SK-N-SH (cell line): ENCODE measurements around the gene UBE2E1. TPM values are rescaled to one million over a fixed set of nuclear protein-coding genes. Genes with fewer than 3 reads are reported as not detected.

ENCODE experiments used
- CTCF ChIA-PET: fragments of 300-600, 350-600 bp; formaldehyde crosslinking; extraction: SDS; loops from one replicate; lab custom pipeline; 2021; lab: Yijun Ruan, JAX
- POLR2A ChIA-PET: fragments of 350-600 bp; sonication (Branson Sonifier 250); formaldehyde crosslinking; extraction: SDS; loops from one replicate; lab custom pipeline; 2020; ENCODE audit warnings: antibody characterized with exemption, inconsistent platforms; lab: Yijun Ruan, JAX
- DNase-seq: peaks from one replicate; pipeline ENCODE4 v3.0.0; 2012
- H2AFZ ChIP-seq: fragments of 200-600 bp; sonication (generic); 2 replicates; pipeline ENCODE4 v1.8.1; 2016; ENCODE audit warnings: antibody characterized with exemption, mild to moderate bottlenecking, low read depth
- H3F3A ChIP-seq: fragments of 200-600 bp; sonication (generic); replicated peaks from 2 replicates; pipeline ENCODE3; 2016; ENCODE audit warnings: antibody characterized with exemption, mild to moderate bottlenecking; ENCODE audit not compliant: insufficient read depth
- H3K27ac ChIP-seq, 2 experiments: fragments of 200-500 bp in 1 of 2; fragments of 200-600 bp in 1 of 2; sonication (Bioruptor generic) in 1 of 2; sonication (generic), shearing (Covaris generic) in 1 of 2; 2 replicates each; pipeline versions ENCODE4 v1.5.1 to v1.6.1; 2014 to 2016; ENCODE audit warnings: low read depth in 2 of 2, inconsistent platforms in 1 of 2, low read length in 1 of 2, mild to moderate bottlenecking in 1 of 2, mixed read lengths in 1 of 2
- H3K27me3 ChIP-seq: fragments of 200-600 bp; sonication (generic), shearing (Covaris generic); 2 replicates; pipeline ENCODE4 v1.6.1; 2016; ENCODE audit warnings: mixed run types; ENCODE audit not compliant: insufficient read depth
- H3K36me3 ChIP-seq, 2 experiments: fragments of 200-500 bp in 1 of 2; fragments of 200-600 bp in 1 of 2; sonication (Bioruptor generic) in 1 of 2; sonication (generic) in 1 of 2; replicated peaks in 1 of 2; 2 replicates each; pipeline versions ENCODE3 to v1.5.1; 2014 to 2016; ENCODE audit warnings: low read length in 1 of 2, mild to moderate bottlenecking in 1 of 2; ENCODE audit not compliant: insufficient read depth in 2 of 2, control insufficient read depth in 1 of 2
- H3K4me1 ChIP-seq, 2 experiments: fragments of 200-500 bp in 1 of 2; fragments of 200-600 bp in 1 of 2; sonication (Bioruptor generic) in 1 of 2; sonication (generic), shearing (Covaris generic) in 1 of 2; 2 replicates each; pipeline versions ENCODE4 v1.5.1 to v1.6.1; 2014 to 2016; ENCODE audit warnings: low read depth in 1 of 2, low read length in 1 of 2, mixed run types in 1 of 2; ENCODE audit not compliant: insufficient read depth in 2 of 2, control insufficient read depth in 1 of 2
- H3K4me2 ChIP-seq: fragments of 200-600 bp; sonication (generic), shearing (Covaris generic); 2 replicates; pipeline ENCODE4 v1.6.1; 2017; ENCODE audit warnings: mixed run types
- H3K4me3 ChIP-seq, 2 experiments: fragments of 200-500 bp in 1 of 2; fragments of 200-600 bp in 1 of 2; sonication (Bioruptor generic) in 1 of 2; sonication (generic), shearing (Covaris generic) in 1 of 2; 2 replicates each; pipeline versions ENCODE4 v1.5.1 to v1.8.1; 2014 to 2016; ENCODE audit warnings: low read depth in 2 of 2, inconsistent platforms in 1 of 2, low read length in 1 of 2, mild to moderate bottlenecking in 1 of 2, mixed read lengths in 1 of 2, moderate library complexity in 1 of 2
- H3K79me2 ChIP-seq: fragments of 200-600 bp; sonication (generic); 2 replicates; pipeline ENCODE4 v1.8.1; 2017; ENCODE audit warnings: mild to moderate bottlenecking; ENCODE audit not compliant: insufficient read depth
- H3K9ac ChIP-seq: fragments of 200-600 bp; sonication (generic); 2 replicates; pipeline ENCODE4 v1.6.1; 2017; ENCODE audit warnings: mixed run types
- H3K9me2 ChIP-seq: fragments of 200-600 bp; sonication (generic); 2 replicates; pipeline ENCODE4 v1.6.1; 2017; ENCODE audit warnings: mixed run types
- H3K9me3 ChIP-seq: fragments of 200-600 bp; sonication (generic); 2 replicates; pipeline ENCODE4 v1.6.1; 2017; ENCODE audit warnings: mixed run types, mild to moderate bottlenecking, moderate library complexity
- H4K20me1 ChIP-seq: fragments of 200-600 bp; sonication (generic); 2 replicates; pipeline ENCODE4 v1.6.1; 2017; ENCODE audit warnings: mild to moderate bottlenecking, mixed run types; ENCODE audit not compliant: insufficient read depth
- ELF1 ChIP-seq: IDR thresholded peaks from 2 replicates; pipeline ENCODE4 v1.4.0; 2012
- EP300 ChIP-seq, 2 experiments: IDR thresholded peaks; 2 replicates each; pipeline versions ENCODE4 v1.4.0 to v1.6.1; 2012; ENCODE audit warnings: borderline replicate concordance in 1 of 2, low read depth in 1 of 2, low read length in 1 of 2
- EZH2phosphoT487 ChIP-seq: fragments of 200-600 bp; sonication (generic); IDR thresholded peaks from 2 replicates; pipeline ENCODE4 v1.6.1; 2017; ENCODE audit warnings: low read depth, mixed run types, mild to moderate bottlenecking, antibody characterized with exemption, moderate library complexity, borderline replicate concordance
- NFIC ChIP-seq: IDR thresholded peaks from 2 replicates; pipeline ENCODE4 v1.4.0; 2012; ENCODE audit warnings: borderline replicate concordance
- RAD21 ChIP-seq: IDR thresholded peaks from 2 replicates; pipeline ENCODE4 v1.6.1; 2012; ENCODE audit warnings: mild to moderate bottlenecking, low read length
- RFX5 ChIP-seq: IDR thresholded peaks from 2 replicates; pipeline ENCODE4 v1.6.1; 2012; ENCODE audit warnings: mild to moderate bottlenecking, improper control_type of control experiment, low read length
- YY1 ChIP-seq: IDR thresholded peaks from 2 replicates; pipeline ENCODE4 v1.4.0; 2012; ENCODE audit warnings: low read depth, mild to moderate bottlenecking
- WGBS: methylation state at CpG from one replicate; pipeline ENCODE4 v1.1.6; 2017; ENCODE audit warnings: low lambda C conversion rate; 5-methylcytosine and 5-hydroxymethylcytosine counted together
- polyA plus RNA-seq, 3 experiments: library from polyadenylated mRNA; depleted of rRNA; stranded (reverse); fragments of >200 nt; gene quantifications; 2 replicates each; pipeline ENCODE4 v1.2.3, GENCODE V29; 2012
- TF ChIP-seq, protein P1 (sequence below): IDR thresholded peaks from 2 replicates; pipeline ENCODE4; 2012
- TF ChIP-seq, protein P2 (sequence below): fragments of 200-600 bp; sonication (generic); IDR thresholded peaks from 2 replicates; pipeline ENCODE4 v1.6.1; 2017; ENCODE audit warnings: antibody characterized with exemption, mild to moderate bottlenecking, moderate library complexity
- TF ChIP-seq, protein P3 (sequence below): fragments of 150-350 bp; IDR thresholded peaks from 2 replicates; pipeline ENCODE4 v1.6.1; 2016; ENCODE audit warnings: mild to moderate bottlenecking, low read depth, low read length
- TF ChIP-seq, protein P4 (sequence below): IDR thresholded peaks from 2 replicates; pipeline ENCODE4 v1.4.0; 2012; ENCODE audit warnings: low read depth
- TF ChIP-seq, protein P5 (sequence below): IDR thresholded peaks from 2 replicates; pipeline ENCODE4 v1.6.1; 2012; ENCODE audit warnings: mild to moderate bottlenecking, low read depth, low read length, moderate library complexity
- TF ChIP-seq, protein P6 (sequence below): IDR thresholded peaks from 2 replicates; pipeline ENCODE4 v1.4.0; 2012; ENCODE audit warnings: low read depth, borderline replicate concordance
- TF ChIP-seq, protein P7 (sequence below): fragments of 150-350 bp; IDR thresholded peaks from 2 replicates; pipeline ENCODE4 v1.6.1; 2017; ENCODE audit warnings: antibody characterized with exemption, low read length, low read depth, borderline replicate concordance

Gene UBE2E1
- polyA plus RNA-seq, 1 of the 3 experiments (the other 2 are of a cell fraction): 59.9 TPM

DNA sequence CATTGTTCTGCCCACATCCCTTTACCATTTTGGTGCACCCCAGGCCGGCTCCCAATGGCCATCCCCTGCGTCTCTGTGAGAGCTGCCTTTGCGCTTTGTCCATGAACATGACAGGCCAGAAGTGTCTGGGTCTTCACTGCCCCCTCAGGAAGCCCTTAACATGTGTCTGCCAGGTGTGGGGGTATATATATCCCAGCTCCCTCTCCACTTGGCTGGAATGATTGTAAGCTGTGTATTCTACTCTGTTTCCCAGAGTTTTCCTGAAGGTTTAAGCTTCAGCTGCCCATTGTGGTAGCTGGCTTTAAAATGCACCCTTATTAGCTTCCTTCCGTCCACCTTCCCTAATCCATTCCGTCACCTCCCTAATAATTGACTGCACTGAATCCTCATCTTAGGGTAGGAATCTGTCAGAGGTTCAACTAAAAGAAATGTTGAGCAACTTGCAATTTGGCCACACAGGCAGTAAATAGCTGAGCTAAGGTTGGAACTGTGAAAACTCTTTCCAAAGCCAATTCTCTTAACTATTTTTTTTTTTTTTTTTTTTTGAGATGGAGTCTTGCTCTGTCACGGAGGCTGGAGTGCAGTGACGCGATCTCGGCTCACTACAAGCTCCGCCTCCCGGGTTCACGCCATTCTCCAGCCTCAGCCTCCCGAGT lies 30.4 kb upstream of the UBE2E1 start:
- no peak for DNase-seq
- no peak overlapping the region for H2AFZ ChIP-seq
- no peaks in the 10 kb centered on the region for H3K27me3 ChIP-seq
- H3K79me2 ChIP-seq: no peaks in the 10 kb centered on the region
- no peaks in the 10 kb centered on the region for H3F3A ChIP-seq
- H3K27ac ChIP-seq: no peak overlapping the region
- H3K9me3 ChIP-seq: no peaks in the 10 kb centered on the region
- WGBS: 93% methylated on average over 13 of the region's 13 CpGs
- H4K20me1 ChIP-seq: no peaks in the 10 kb centered on the region
- H3K4me3 ChIP-seq: no peak overlapping the region
- H3K36me3 ChIP-seq: no peaks in the 10 kb centered on the region
- ChIA-PET CTCF (interaction anchor here (0.6 kb wide), 1 partner anchor 11 kb away, joined by 3 read pairs; no protein-coding TSS in a partner anchor), POLR2A (no interaction called here)
- no peaks in the 10 kb centered on the region for H3K4me1 ChIP-seq
- no peak overlapping the region for H3K9ac ChIP-seq
- H3K9me2 ChIP-seq: no peaks in the 10 kb centered on the region
- TF ChIP-seq, protein P1, sequence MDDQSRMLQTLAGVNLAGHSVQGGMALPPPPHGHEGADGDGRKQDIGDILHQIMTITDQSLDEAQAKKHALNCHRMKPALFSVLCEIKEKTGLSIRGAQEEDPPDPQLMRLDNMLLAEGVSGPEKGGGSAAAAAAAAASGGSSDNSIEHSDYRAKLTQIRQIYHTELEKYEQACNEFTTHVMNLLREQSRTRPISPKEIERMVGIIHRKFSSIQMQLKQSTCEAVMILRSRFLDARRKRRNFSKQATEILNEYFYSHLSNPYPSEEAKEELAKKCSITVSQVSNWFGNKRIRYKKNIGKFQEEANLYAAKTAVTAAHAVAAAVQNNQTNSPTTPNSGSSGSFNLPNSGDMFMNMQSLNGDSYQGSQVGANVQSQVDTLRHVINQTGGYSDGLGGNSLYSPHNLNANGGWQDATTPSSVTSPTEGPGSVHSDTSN: no peak
- TF ChIP-seq YY1 (no peak), NFIC (no peak), EP300 (IDR thresholded peaks at IDR 0.05; ENCODE audit: borderline replicate concordance in 1 of 2, low read depth in 1 of 2, low read length in 1 of 2) (no peak), EZH2phosphoT487 (no peak), RFX5 (no peak), ELF1 (no peak), RAD21 (no peak)
- TF ChIP-seq, protein P2, sequence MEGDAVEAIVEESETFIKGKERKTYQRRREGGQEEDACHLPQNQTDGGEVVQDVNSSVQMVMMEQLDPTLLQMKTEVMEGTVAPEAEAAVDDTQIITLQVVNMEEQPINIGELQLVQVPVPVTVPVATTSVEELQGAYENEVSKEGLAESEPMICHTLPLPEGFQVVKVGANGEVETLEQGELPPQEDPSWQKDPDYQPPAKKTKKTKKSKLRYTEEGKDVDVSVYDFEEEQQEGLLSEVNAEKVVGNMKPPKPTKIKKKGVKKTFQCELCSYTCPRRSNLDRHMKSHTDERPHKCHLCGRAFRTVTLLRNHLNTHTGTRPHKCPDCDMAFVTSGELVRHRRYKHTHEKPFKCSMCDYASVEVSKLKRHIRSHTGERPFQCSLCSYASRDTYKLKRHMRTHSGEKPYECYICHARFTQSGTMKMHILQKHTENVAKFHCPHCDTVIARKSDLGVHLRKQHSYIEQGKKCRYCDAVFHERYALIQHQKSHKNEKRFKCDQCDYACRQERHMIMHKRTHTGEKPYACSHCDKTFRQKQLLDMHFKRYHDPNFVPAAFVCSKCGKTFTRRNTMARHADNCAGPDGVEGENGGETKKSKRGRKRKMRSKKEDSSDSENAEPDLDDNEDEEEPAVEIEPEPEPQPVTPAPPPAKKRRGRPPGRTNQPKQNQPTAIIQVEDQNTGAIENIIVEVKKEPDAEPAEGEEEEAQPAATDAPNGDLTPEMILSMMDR: no peak
- TF ChIP-seq, protein P3, sequence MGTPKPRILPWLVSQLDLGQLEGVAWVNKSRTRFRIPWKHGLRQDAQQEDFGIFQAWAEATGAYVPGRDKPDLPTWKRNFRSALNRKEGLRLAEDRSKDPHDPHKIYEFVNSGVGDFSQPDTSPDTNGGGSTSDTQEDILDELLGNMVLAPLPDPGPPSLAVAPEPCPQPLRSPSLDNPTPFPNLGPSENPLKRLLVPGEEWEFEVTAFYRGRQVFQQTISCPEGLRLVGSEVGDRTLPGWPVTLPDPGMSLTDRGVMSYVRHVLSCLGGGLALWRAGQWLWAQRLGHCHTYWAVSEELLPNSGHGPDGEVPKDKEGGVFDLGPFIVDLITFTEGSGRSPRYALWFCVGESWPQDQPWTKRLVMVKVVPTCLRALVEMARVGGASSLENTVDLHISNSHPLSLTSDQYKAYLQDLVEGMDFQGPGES: no peak
- TF ChIP-seq, protein P4, sequence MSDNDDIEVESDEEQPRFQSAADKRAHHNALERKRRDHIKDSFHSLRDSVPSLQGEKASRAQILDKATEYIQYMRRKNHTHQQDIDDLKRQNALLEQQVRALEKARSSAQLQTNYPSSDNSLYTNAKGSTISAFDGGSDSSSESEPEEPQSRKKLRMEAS: no peak
- TF ChIP-seq, protein P5, sequence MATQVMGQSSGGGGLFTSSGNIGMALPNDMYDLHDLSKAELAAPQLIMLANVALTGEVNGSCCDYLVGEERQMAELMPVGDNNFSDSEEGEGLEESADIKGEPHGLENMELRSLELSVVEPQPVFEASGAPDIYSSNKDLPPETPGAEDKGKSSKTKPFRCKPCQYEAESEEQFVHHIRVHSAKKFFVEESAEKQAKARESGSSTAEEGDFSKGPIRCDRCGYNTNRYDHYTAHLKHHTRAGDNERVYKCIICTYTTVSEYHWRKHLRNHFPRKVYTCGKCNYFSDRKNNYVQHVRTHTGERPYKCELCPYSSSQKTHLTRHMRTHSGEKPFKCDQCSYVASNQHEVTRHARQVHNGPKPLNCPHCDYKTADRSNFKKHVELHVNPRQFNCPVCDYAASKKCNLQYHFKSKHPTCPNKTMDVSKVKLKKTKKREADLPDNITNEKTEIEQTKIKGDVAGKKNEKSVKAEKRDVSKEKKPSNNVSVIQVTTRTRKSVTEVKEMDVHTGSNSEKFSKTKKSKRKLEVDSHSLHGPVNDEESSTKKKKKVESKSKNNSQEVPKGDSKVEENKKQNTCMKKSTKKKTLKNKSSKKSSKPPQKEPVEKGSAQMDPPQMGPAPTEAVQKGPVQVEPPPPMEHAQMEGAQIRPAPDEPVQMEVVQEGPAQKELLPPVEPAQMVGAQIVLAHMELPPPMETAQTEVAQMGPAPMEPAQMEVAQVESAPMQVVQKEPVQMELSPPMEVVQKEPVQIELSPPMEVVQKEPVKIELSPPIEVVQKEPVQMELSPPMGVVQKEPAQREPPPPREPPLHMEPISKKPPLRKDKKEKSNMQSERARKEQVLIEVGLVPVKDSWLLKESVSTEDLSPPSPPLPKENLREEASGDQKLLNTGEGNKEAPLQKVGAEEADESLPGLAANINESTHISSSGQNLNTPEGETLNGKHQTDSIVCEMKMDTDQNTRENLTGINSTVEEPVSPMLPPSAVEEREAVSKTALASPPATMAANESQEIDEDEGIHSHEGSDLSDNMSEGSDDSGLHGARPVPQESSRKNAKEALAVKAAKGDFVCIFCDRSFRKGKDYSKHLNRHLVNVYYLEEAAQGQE: no peak
- TF ChIP-seq, protein P6, sequence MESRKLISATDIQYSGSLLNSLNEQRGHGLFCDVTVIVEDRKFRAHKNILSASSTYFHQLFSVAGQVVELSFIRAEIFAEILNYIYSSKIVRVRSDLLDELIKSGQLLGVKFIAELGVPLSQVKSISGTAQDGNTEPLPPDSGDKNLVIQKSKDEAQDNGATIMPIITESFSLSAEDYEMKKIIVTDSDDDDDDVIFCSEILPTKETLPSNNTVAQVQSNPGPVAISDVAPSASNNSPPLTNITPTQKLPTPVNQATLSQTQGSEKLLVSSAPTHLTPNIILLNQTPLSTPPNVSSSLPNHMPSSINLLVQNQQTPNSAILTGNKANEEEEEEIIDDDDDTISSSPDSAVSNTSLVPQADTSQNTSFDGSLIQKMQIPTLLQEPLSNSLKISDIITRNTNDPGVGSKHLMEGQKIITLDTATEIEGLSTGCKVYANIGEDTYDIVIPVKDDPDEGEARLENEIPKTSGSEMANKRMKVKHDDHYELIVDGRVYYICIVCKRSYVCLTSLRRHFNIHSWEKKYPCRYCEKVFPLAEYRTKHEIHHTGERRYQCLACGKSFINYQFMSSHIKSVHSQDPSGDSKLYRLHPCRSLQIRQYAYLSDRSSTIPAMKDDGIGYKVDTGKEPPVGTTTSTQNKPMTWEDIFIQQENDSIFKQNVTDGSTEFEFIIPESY: no peak
- TF ChIP-seq, protein P7, sequence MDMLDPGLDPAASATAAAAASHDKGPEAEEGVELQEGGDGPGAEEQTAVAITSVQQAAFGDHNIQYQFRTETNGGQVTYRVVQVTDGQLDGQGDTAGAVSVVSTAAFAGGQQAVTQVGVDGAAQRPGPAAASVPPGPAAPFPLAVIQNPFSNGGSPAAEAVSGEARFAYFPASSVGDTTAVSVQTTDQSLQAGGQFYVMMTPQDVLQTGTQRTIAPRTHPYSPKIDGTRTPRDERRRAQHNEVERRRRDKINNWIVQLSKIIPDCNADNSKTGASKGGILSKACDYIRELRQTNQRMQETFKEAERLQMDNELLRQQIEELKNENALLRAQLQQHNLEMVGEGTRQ: no peak
- H3K4me2 ChIP-seq: no peak overlapping the region
